HEK293T (cell line): ENCODE measurements around the gene SUGCT.

Experiments used
- CTCF ChIA-PET: fragments of 350-600 bp; formaldehyde crosslinking; extraction: SDS; loops from one replicate; lab custom pipeline; 2021; ENCODE audit warnings: antibody characterized with exemption, inconsistent platforms; lab: Yijun Ruan, JAX
- POLR2A ChIA-PET: fragments of 350-600 bp; formaldehyde crosslinking; extraction: SDS; loops from one replicate; lab custom pipeline; 2020; ENCODE audit warnings: antibody characterized with exemption, inconsistent platforms; lab: Yijun Ruan, JAX
- DNase-seq: peaks from one replicate; pipeline ENCODE4 v3.0.0; 2012; ENCODE audit warnings: mixed read lengths; ENCODE audit errors: extremely low spot score
- ARNT ChIP-seq: fragments of 450-650 bp; IDR thresholded peaks from 2 replicates; pipeline ENCODE4 v1.6.1; 2017; ENCODE audit warnings: mild to moderate bottlenecking
- BHLHE40 ChIP-seq: fragments of 450-650 bp; IDR thresholded peaks from 2 replicates; pipeline ENCODE4 v1.6.1; 2016; ENCODE audit warnings: mild to moderate bottlenecking, moderate library complexity, borderline replicate concordance
- CTBP1 ChIP-seq: fragments of 450-650 bp; IDR thresholded peaks from 2 replicates; pipeline ENCODE4 v1.6.1; 2016; ENCODE audit warnings: borderline replicate concordance
- ELF4 ChIP-seq: fragments of 450-650 bp; IDR thresholded peaks from 2 replicates; pipeline ENCODE4 v1.6.1; 2017; ENCODE audit warnings: antibody characterized with exemption
- FOXA1 ChIP-seq: fragments of 450-650 bp; IDR thresholded peaks from 2 replicates; pipeline ENCODE4 v1.6.1; 2016; ENCODE audit warnings: mild to moderate bottlenecking
- FOXK2 ChIP-seq: fragments of 450-650 bp; IDR thresholded peaks from 2 replicates; pipeline ENCODE4 v1.6.1; 2016; ENCODE audit warnings: mild to moderate bottlenecking
- FOXM1 ChIP-seq: fragments of 450-650 bp; IDR thresholded peaks from 2 replicates; pipeline ENCODE4 v1.6.1; 2017; ENCODE audit warnings: mild to moderate bottlenecking, borderline replicate concordance
- HDGF ChIP-seq: fragments of 450-650 bp; IDR thresholded peaks from 2 replicates; pipeline ENCODE4 v1.6.1; 2017; ENCODE audit warnings: antibody characterized with exemption, borderline replicate concordance
- L3MBTL2 ChIP-seq: fragments of 450-650 bp; conservative IDR thresholded peaks from 2 replicates; pipeline ENCODE4 v1.6.1; 2016; ENCODE audit warnings: mild to moderate bottlenecking
- LEF1 ChIP-seq: fragments of 450-650 bp; IDR thresholded peaks from 2 replicates; pipeline ENCODE4 v1.6.1; 2017; ENCODE audit warnings: mild to moderate bottlenecking, borderline replicate concordance
- NFRKB ChIP-seq: fragments of 450-650 bp; IDR thresholded peaks from 2 replicates; pipeline ENCODE4 v1.6.1; 2016; ENCODE audit warnings: mild to moderate bottlenecking, moderate library complexity
- PKNOX1 ChIP-seq: fragments of 450-650 bp; IDR thresholded peaks from 2 replicates; pipeline ENCODE4 v1.6.1; 2016
- SP1 ChIP-seq: fragments of 450-650 bp; IDR thresholded peaks from 2 replicates; pipeline ENCODE4 v1.6.1; 2017
- SUZ12 ChIP-seq: fragments of 450-650 bp; IDR thresholded peaks from 2 replicates; pipeline ENCODE4 v1.6.1; 2016; ENCODE audit warnings: mild to moderate bottlenecking
- TARDBP ChIP-seq: fragments of 450-650 bp; IDR thresholded peaks from 2 replicates; pipeline ENCODE4 v1.6.1; 2016
- ZNF384 ChIP-seq: fragments of 450-650 bp; IDR thresholded peaks from 2 replicates; pipeline ENCODE4 v1.6.1; 2016

Gene SUGCT

GRCh38 chr7:40836218-40836617, 701.4 kb downstream of the SUGCT start:
- DNase-seq = no peak
- ChIA-PET CTCF (no interaction called here), POLR2A (no interaction called here)
- TF ChIP-seq L3MBTL2 (no peak), SP1 (no peak), NFRKB (no peak), FOXM1 (no peak), ZNF384 (no peak), ARNT (no peak)

GRCh38 chr7:40839881-40840280, 705.1 kb downstream of the SUGCT start:
- no peak for DNase-seq
- ChIA-PET CTCF (no interaction called here), POLR2A (no interaction called here)
- TF ChIP-seq CTBP1 = no peak

GRCh38 chr7:40840990-40841389, 706.2 kb downstream of the SUGCT start:
- no peak for DNase-seq
- POLR2A ChIA-PET = no interaction called here
- CTCF ChIA-PET = no interaction called here
- TF ChIP-seq ELF4 = no peak
- no peak for TF ChIP-seq FOXK2

- no peak for TF ChIP-seq HDGF
- no peak for TF ChIP-seq ZNF384
- no peak for TF ChIP-seq NFRKB
- TF ChIP-seq SP1 = no peak
- TF ChIP-seq SUZ12 = no peak
- TF ChIP-seq PKNOX1 = no peak
- TF ChIP-seq ARNT = no peak
- TF ChIP-seq BHLHE40 = no peak
- TF ChIP-seq FOXK2 = no peak
- TF ChIP-seq FOXA1 = no peak
- ChIA-PET POLR2A (no interaction called here), CTCF (no interaction called here)
- DNase-seq = no peak
These were observed 707.8 kb downstream of the SUGCT start for GRCh38 chr7:40842641-40843040.

GRCh38 chr7:40843338-40843985, 708.7 kb downstream of the SUGCT start:
- DNase-seq = no peak
- TF ChIP-seq HDGF (no peak), TARDBP (no peak), ELF4 (no peak), PKNOX1 (no peak), LEF1 (no peak), ARNT (no peak), BHLHE40 (no peak), CTBP1 (no peak), SP1 (no peak), L3MBTL2 (no peak), NFRKB (no peak), SUZ12 (no peak), ZNF384 (no peak), FOXK2 (no peak), FOXA1 (no peak), FOXM1 (no peak)
- CTCF ChIA-PET = interaction anchor here (0.5 kb wide), 1 partner anchor 765 kb away, joined by 3 read pairs; no protein-coding TSS in a partner anchor
- POLR2A ChIA-PET = no interaction called here

- ChIA-PET POLR2A (no interaction called here), CTCF (no interaction called here)
- TF ChIP-seq ELF4 = no peak
- TF ChIP-seq TARDBP = no peak
- no peak for DNase-seq
These were observed 711.1 kb downstream of the SUGCT start for GRCh38 chr7:40845943-40846342.

- POLR2A ChIA-PET = no interaction called here
These were observed 713.1 kb downstream of the SUGCT start for GRCh38 chr7:40847921-40848320.

More at GRCh38 chr7:40847921-40848320, 713.1 kb downstream of the SUGCT start:
- no peak for DNase-seq
- no peak for TF ChIP-seq SUZ12
- no peak for TF ChIP-seq FOXK2
- TF ChIP-seq FOXM1 = no peak
- TF ChIP-seq TARDBP = no peak
- no peak for TF ChIP-seq BHLHE40
- TF ChIP-seq NFRKB = no peak
- TF ChIP-seq ZNF384 = no peak
- TF ChIP-seq ELF4 = no peak
- CTCF ChIA-PET = no interaction called here
